GM12801 (cell line): ENCODE data around the gene GARS1.

Experiments
- TF ChIP-seq, protein P1 (sequence below): IDR thresholded peaks from one replicate; pipeline ENCODE4 v1.5.1; 2011; ENCODE audit warnings: control low read depth; ENCODE audit not compliant: insufficient read length; ENCODE audit errors: extremely low read depth

Gene GARS1

DNA sequence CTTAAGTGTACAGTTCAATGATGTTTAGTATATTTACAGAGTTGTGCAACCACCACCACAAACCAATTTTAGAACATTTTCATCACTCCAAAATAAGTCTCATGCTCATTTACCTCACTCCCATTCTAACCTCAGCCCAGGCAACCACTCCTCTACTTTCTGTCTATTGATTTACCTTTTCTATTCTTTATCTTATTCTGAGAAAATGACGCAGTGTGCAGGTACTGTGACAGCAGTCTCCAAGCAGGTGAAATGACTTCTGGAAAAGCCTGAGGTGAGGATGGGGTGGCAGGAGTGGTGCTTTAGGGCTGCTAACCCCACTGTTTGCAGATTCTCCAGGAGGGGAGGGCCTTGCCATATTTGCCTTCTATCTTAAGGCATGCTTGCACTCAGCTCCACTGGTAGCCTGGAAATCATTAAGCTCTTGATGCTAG, 39.5 kb downstream of the GARS1 start:
- TF ChIP-seq, protein P1, sequence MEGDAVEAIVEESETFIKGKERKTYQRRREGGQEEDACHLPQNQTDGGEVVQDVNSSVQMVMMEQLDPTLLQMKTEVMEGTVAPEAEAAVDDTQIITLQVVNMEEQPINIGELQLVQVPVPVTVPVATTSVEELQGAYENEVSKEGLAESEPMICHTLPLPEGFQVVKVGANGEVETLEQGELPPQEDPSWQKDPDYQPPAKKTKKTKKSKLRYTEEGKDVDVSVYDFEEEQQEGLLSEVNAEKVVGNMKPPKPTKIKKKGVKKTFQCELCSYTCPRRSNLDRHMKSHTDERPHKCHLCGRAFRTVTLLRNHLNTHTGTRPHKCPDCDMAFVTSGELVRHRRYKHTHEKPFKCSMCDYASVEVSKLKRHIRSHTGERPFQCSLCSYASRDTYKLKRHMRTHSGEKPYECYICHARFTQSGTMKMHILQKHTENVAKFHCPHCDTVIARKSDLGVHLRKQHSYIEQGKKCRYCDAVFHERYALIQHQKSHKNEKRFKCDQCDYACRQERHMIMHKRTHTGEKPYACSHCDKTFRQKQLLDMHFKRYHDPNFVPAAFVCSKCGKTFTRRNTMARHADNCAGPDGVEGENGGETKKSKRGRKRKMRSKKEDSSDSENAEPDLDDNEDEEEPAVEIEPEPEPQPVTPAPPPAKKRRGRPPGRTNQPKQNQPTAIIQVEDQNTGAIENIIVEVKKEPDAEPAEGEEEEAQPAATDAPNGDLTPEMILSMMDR: no peak

DNA sequence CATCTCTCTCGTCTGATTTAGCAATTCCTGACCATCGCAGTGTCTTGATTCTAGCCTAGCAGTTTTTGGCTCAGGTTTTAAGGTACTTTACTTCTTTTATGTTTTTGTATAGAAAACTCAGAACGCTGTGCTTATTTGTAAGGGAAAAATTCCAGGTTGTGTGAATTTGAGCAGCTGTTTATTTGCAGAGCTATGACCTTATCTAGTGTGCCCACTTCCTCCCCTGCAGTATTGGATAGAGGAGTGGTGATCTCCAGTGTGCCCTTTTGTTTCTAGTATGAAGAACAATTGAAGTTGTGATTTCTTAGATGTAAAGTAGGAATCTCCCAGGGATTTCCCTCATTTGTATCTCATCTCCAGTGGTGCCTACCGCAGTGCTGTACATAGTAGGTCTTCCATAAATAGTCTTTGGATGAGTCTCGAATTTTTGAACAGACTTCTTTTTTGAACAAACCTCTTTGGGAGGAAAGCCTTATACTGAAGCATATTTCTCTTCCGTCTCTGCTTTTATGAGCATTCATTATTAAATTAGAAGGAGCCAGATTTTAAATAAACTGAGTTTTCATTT, 40.0 kb downstream of the GARS1 start:
- TF ChIP-seq, protein P1: no peak

DNA sequence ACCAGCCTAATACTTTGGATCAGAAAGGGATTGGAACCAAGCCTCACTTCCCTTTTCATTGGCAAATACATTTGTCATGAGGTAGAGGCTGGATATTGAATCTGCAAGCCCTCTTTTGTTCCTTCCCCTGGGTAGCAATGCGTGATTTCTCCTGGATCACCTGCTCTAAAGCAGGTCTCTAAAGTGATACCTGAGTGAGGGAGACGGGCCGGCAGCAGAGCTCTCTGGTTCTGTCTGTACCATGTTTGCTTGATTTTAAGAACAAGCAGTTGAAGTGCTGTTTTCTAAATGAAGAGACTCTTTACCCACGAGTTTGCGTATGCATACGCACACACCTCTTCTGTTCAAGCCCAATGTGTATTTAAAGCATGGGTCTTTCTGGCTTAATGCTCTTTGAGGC, 41.1 kb downstream of the GARS1 start:
- TF ChIP-seq, protein P1: no peak

DNA sequence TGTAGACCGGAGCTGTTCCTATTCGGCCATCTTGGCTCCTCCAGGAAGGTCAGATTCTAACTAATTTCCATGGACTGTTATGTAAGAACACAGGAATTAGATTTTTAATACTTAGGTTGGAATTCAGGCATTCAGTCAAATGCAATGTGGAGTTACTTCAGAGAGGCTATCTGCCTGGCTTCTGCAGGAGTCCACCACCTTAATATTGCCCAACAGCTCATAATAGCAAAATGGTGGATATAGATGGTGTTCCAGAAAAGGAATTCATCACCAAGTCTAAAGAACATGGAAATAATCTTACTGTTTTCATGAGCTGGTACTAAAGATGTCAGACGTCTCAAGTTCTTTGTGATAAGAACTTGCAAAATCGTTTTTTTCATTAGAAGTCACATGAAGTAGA, 48.1 kb downstream of the GARS1 start:
- TF ChIP-seq, protein P1: no peak

DNA sequence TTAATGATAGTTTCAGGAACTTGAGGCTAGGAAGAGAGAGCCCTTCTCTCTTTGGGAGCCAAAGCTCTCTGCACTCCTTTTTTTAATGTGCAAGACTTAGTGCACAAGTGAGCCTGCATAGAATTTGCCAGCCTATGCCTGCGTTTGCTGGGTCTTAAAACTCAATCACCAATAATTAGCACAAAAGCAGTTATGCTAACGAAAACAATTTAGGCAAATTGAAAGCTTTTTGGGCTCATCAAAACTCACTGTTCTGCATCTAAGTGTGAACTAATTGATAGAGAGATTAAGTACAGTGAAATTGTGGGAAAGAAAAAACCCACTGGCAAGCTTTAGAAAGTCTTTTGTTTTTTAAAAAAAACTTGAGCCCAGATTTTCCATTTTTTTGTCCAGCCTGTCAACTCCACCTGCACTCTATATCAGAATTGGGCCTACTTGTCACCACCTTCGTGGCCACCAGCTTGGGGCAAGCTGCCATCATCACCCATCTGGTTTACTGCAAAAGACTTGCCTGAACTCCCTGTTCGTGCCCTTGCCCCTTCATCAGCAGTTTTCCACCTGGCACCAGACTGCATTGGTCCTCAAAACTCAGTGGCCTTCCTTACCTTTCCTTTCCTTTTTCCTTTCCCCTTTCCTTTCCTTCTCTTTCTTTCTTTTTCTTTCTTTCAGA, 49.7 kb downstream of the GARS1 start:
- TF ChIP-seq, protein P1: no peak

DNA sequence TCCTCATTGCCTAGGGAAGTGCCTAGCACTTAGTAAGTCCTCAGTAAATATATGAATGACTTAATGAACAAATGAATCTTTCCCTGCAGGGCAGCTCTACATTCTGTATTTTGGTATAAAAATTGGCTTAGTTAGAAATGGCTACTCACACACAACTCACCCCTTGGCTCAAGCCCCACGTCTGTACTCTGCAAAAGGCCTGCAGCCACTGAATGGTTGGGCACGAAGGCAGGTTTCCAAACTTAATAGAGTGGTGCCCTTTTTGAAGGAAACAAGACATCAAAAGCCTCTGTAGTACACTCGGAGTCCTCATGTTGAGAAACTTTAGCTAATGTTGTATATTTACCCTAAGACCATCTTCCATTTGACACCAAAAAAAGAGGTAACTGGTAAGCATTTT, 51.0 kb downstream of the GARS1 start:
- TF ChIP-seq, protein P1: no peak

DNA sequence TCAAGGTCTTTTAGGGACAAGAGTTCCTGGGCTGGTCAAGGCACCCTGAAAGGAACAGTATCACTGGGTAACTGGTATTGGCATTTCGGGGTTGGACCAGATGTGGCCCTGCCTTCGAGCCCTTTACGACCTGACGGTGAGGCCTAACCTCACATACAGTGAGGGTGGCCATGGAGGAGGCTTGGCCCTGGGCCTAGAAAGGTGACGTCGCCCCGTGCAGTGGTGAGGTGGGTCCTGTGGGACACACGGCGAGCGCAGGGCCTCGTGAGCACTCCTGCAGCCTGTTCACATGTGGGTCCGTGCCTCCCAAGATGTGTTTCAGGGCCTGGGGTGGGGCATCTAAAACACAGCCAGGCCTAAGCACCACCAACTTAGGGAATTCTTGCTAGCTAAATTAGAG, 51.5 kb downstream of the GARS1 start:
- TF ChIP-seq, protein P1: no peak
